OCI-LY3 (cell line): ENCODE data around the gene GSTO2.

Experiments used
- H2AFZ ChIP-seq: fragments of 200-600, 300-600 bp; shearing (Covaris generic); 2 replicates; pipeline ENCODE4 v1.6.0; 2014; ENCODE audit warnings: antibody characterized with exemption, low read depth, low read length
- H3K27ac ChIP-seq: fragments of 200-600, 300-600 bp; sonication (generic); 2 replicates; pipeline ENCODE4 v1.5.1; 2014; ENCODE audit warnings: mild to moderate bottlenecking, low read length, moderate library complexity, mixed read lengths
- H3K27me3 ChIP-seq: fragments of 200-600, 300-600 bp; sonication (generic); 2 replicates; pipeline ENCODE4 v1.6.1; 2014; ENCODE audit warnings: low read depth, low read length, mixed read lengths
- H3K36me3 ChIP-seq: fragments of 200-600, 300-600 bp; sonication (generic); replicated peaks from 2 replicates; pipeline ENCODE3; 2014; ENCODE audit warnings: low read depth, low read length, mixed read lengths
- H3K4me1 ChIP-seq: fragments of 300-600, 200-600 bp; sonication (generic); 2 replicates; pipeline ENCODE4 v1.6.1; 2014; ENCODE audit warnings: low read length, mixed read lengths
- H3K4me2 ChIP-seq: fragments of 200-600, 300-600 bp; sonication (generic); 2 replicates; pipeline ENCODE4 v1.6.1; 2014; ENCODE audit warnings: low read length, mixed read lengths
- H3K4me3 ChIP-seq: fragments of 300-600, 200-600 bp; sonication (generic); 2 replicates; pipeline ENCODE4 v1.5.1; 2014; ENCODE audit warnings: antibody characterized with exemption, mild to moderate bottlenecking, low read length, moderate library complexity
- H3K79me2 ChIP-seq: fragments of 300-600, 200-600 bp; shearing (Covaris generic); 2 replicates; pipeline ENCODE4 v1.6.1; 2014; ENCODE audit warnings: mild to moderate bottlenecking, low read length, mixed read lengths
- H3K9ac ChIP-seq: fragments of 300-600, 200-600 bp; shearing (Covaris generic); 2 replicates; pipeline ENCODE4 v1.6.0; 2014; ENCODE audit warnings: mild to moderate bottlenecking, low read length, moderate library complexity
- H3K9me3 ChIP-seq: fragments of 200-600, 300-600 bp; shearing (Covaris generic); 2 replicates; pipeline ENCODE4 v1.6.1; 2014; ENCODE audit warnings: low read length, mixed read lengths; ENCODE audit not compliant: insufficient read depth
- H4K20me1 ChIP-seq: fragments of 200-600, 300-600 bp; sonication (generic); 2 replicates; pipeline ENCODE4 v1.6.1; 2016; ENCODE audit warnings: low read length, mixed read lengths; ENCODE audit not compliant: insufficient read depth
- EZH2phosphoT487 ChIP-seq: fragments of 200-600 bp; shearing (Covaris generic); IDR thresholded peaks from 2 replicates; pipeline ENCODE4 v1.6.1; 2018; ENCODE audit warnings: antibody characterized with exemption, mixed run types, low read depth
- TF ChIP-seq, protein P1 (sequence below): fragments of 200-600, 300-600 bp; sonication (generic); IDR thresholded peaks from 2 replicates; pipeline ENCODE4 v1.5.1; 2014; ENCODE audit warnings: antibody characterized with exemption, low read length, low read depth

GSTO2 gene

DNA sequence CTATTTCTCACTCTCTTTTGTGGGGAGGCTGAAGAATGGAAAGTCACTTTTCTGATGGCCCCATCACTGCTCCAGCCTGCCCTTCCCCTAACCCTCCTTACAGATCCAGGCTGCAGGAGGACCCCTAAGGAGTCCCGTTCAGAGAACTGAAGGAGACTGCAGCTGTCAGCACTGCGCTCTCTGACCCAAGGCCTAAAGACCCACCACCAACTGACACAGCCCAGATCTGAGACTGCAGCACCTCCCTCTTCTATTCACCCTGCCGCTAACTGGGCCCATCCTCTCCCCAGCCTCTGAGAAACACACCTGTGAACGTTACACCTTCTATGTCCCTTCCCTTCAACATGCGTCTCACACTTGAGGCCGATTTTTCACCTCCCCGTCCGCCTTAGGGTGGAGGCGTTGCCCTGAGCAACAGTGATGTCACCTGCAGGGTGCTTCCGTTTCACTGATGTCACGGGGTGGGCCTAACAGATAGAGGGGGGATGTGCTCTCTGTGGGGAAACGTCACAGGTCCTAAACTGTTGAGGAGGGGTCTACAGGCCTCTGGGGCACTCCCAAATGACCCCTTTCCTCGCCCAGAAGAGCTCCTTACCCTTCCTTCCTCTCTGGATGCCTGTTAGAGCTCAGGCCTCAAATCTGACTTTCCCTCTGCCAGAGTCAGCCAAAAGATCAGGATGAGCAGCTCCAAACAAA, 64.2 kb downstream of the GSTO2 start:
- peaks cover 96% of the 10 kb centered on the region for H3K79me2 ChIP-seq
- no peak overlapping the region for H3K9ac ChIP-seq
- H3K9me3 ChIP-seq = no peaks in the 10 kb centered on the region
- peaks cover 77% of the 10 kb centered on the region for H4K20me1 ChIP-seq
- no peaks in the 10 kb centered on the region for H3K27me3 ChIP-seq
- H2AFZ ChIP-seq = no peak overlapping the region
- TF ChIP-seq, protein P1, sequence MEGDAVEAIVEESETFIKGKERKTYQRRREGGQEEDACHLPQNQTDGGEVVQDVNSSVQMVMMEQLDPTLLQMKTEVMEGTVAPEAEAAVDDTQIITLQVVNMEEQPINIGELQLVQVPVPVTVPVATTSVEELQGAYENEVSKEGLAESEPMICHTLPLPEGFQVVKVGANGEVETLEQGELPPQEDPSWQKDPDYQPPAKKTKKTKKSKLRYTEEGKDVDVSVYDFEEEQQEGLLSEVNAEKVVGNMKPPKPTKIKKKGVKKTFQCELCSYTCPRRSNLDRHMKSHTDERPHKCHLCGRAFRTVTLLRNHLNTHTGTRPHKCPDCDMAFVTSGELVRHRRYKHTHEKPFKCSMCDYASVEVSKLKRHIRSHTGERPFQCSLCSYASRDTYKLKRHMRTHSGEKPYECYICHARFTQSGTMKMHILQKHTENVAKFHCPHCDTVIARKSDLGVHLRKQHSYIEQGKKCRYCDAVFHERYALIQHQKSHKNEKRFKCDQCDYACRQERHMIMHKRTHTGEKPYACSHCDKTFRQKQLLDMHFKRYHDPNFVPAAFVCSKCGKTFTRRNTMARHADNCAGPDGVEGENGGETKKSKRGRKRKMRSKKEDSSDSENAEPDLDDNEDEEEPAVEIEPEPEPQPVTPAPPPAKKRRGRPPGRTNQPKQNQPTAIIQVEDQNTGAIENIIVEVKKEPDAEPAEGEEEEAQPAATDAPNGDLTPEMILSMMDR = no peak
- no peak for TF ChIP-seq EZH2phosphoT487
- no peaks in the 10 kb centered on the region for H3K36me3 ChIP-seq
- no peak overlapping the region for H3K4me2 ChIP-seq
- no peak overlapping the region for H3K27ac ChIP-seq
- peaks cover 7% of the 10 kb centered on the region for H3K4me1 ChIP-seq
- H3K4me3 ChIP-seq = no peak overlapping the region

DNA sequence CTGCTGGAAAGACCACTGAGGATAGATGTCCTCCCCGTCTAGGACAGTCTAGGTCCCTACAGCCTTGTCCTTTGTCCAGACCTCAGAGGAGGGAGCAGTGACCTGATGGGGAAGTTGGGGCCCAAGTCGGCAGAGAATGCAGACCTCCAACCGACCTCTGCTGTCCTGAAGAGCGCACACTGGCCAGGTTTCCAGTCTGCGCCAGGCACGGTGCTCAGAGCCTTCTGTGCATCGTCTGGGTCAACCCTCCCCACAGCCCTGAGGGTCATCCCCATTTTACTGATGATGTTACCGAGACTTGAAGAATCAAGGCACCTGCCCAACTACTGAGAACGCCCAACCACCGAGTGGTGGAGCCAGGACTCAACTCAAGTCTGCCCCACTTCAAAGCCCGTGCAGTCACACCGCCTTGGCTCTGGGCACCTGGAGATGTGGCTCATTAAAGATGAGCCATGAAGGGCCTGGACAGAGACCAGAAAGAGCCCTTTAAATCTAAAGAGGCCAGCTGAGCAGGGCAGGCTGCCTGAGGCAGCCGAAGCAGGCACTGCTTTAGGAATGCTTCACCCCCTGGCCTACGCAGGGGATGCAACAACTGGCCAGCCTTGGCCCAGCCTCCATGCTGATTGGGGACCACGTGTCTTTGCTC, 64.9 kb downstream of the GSTO2 start:
- Histone ChIP-seq H3K27me3 (no peaks in the 10 kb centered on the region), H2AFZ (no peak overlapping the region), H3K4me3 (no peak overlapping the region), H3K27ac (no peak overlapping the region), H3K9me3 (no peaks in the 10 kb centered on the region), H3K4me1 (peaks cover 7% of the 10 kb centered on the region), H3K4me2 (no peak overlapping the region), H3K79me2 (peaks cover 90% of the 10 kb centered on the region), H4K20me1 (peaks cover 70% of the 10 kb centered on the region), H3K36me3 (no peaks in the 10 kb centered on the region), H3K9ac (no peak overlapping the region)
- no peak for TF ChIP-seq EZH2phosphoT487
- TF ChIP-seq, protein P1 = no peak

DNA sequence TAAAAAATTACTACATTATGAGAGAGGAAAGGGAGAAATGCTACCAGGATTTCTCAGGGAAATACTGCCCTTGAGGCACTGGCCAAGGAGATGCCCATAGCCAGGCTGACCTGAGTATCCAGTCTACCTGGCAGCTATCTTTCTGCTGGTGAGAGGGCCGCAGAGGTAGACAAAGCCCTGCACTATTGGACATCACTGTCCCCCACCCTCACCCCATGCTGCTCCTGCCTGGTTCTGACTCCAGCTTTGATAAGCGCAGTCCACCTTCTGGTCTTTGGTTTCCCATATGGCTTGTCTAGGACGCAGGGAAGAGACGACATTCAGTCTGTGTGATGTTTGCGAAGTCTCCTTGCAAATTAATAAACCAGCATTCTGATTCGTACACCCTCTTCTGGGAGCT, 65.6 kb downstream of the GSTO2 start:
- H3K4me2 ChIP-seq = no peak overlapping the region
- H3K9ac ChIP-seq = no peak overlapping the region
- H4K20me1 ChIP-seq = peaks cover 63% of the 10 kb centered on the region
- H3K79me2 ChIP-seq = peaks cover 82% of the 10 kb centered on the region
- H3K27ac ChIP-seq = no peak overlapping the region
- H3K4me3 ChIP-seq = no peak overlapping the region
- TF ChIP-seq EZH2phosphoT487 = no peak
- TF ChIP-seq, protein P1 = no peak
- H3K4me1 ChIP-seq = peaks cover 12% of the 10 kb centered on the region
- no peaks in the 10 kb centered on the region for H3K36me3 ChIP-seq
- no peaks in the 10 kb centered on the region for H3K9me3 ChIP-seq
- peaks cover 5% of the 10 kb centered on the region for H3K27me3 ChIP-seq
- no peak overlapping the region for H2AFZ ChIP-seq

DNA sequence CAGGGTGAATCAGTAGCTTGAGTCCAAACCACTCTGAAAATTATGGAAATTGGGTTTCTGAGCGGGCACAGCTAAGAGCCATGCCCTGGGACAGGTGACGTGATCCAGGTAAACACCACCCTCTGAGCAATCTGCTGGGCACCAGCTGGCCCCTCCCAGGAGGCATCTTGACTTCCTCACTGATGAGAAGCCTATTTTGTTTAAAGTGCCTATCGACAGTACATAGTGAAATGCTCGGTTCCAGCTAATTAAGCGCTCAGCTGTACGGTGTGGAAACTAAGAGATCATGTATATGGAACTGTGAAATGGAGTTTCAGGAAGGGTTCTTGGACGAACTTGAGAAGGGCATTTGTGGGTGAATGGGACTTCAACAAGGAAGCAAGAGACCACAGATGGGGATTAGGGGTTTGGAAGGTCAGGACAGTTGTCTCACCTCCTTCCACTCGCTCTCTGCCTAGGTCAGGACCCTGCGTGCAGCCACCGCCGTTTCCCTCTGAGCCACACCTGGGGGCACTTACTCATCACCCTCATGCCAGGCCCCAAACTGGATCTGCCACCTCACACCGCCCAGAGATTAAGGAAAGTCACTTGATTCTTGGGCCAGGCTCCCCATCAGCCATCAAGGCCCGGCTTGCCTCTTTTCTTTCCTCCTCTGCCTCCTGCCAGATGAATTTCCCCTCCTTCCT, 66.1 kb downstream of the GSTO2 start:
- TF ChIP-seq, protein P1 = no peak
- no peak for TF ChIP-seq EZH2phosphoT487
- H3K4me2 ChIP-seq = no peak overlapping the region
- peaks cover 77% of the 10 kb centered on the region for H3K79me2 ChIP-seq
- peaks cover 13% of the 10 kb centered on the region for H3K4me1 ChIP-seq
- peaks cover 10% of the 10 kb centered on the region for H3K27me3 ChIP-seq
- peaks cover 58% of the 10 kb centered on the region for H4K20me1 ChIP-seq
- no peak overlapping the region for H3K9ac ChIP-seq
- H3K27ac ChIP-seq = no peak overlapping the region
- no peak overlapping the region for H3K4me3 ChIP-seq
- H3K36me3 ChIP-seq = no peaks in the 10 kb centered on the region
- no peak overlapping the region for H2AFZ ChIP-seq
- H3K9me3 ChIP-seq = no peaks in the 10 kb centered on the region
